ENCODE measurements around the gene NTN3.
A peak's percentile ranks its signal among the peaks of the same experiment; 100 is the strongest.

Gene NTN3

DNA sequence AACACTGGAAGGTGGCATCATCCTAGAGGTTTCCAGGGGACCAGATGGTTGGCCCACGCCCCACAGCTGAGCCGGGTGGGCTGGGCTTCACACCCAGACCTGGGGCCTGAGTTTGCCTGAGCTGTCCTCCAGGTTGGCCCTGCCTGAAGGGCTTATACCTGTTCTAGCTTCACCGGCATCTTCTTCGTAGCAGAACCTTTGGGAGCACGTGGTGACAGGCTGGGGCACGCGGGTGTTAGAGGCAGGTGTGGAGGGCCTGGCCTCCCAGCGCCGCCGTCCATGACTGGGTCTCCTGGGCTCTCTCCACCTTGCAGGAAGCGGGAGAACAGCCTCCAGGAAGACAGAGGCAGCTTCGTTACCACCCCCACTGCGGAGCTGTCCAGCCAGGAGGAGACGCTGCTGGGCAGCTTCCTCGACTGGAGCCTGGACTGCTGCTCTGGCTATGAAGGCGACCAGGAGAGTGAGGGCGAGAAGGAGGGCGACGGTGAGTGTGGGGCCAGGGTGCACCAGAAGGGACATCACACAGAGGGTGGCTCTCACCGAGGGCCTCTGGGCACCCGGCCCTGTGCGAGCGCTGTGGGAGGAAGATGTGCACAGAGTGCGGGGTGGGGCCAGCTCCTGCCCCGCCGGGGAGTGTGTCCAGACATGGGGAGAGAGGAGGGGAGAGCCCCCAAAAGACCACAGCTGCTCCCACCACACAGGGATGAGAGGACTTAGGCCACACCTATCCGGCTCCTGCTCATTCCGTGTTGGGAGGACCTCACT, 15.8 kb upstream of the NTN3 start:
- Mint-ChIP-seq H3K27ac (no peak overlapping the region), H3K9me3 (no peaks in the 10 kb centered on the region), H3K27me3 (no peaks in the 10 kb centered on the region), H3K4me3 (no peak overlapping the region), H3K36me3 (ENCODE audit: low read depth) (peaks cover 35% of the 10 kb centered on the region), H3K4me1 (ENCODE audit: low read depth) (peaks cover 12% of the 10 kb centered on the region)

DNA sequence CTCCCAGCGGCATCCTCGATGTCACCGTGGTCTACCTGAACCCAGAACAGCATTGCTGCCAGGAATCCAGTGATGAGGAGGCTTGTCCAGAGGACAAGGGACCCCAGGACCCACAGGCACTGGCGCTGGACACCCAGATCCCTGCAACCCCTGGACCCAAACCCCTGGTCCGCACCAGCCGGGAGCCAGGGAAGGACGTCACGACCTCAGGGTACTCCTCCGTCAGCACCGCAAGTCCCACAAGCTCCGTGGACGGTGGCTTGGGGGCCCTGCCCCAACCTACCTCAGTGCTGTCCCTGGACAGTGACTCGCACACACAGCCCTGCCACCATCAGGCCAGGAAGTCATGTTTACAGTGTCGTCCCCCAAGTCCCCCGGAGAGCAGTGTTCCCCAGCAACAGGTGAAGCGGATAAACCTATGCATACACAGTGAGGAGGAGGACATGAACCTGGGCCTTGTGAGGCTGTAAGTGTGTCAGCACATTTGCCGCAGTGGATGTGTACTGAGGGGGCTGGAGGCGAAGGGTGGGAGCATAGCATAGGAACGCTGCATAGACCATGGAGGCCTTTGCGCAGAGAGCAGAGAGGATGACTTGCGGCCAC, 14.4 kb upstream of the NTN3 start:
- Mint-ChIP-seq H3K27me3 (no peaks in the 10 kb centered on the region), H3K9me3 (no peaks in the 10 kb centered on the region), H3K27ac (no peak overlapping the region), H3K4me3 (no peak overlapping the region), H3K36me3 (ENCODE audit: low read depth) (peaks cover 35% of the 10 kb centered on the region), H3K4me1 (ENCODE audit: low read depth) (peaks cover 12% of the 10 kb centered on the region)

- Mint-ChIP-seq H3K27ac (no peak overlapping the region), H3K27me3 (no peaks in the 10 kb centered on the region)
Observed at GRCh38 chr16:2457267-2457666, 13.8 kb upstream of the NTN3 start.

DNA sequence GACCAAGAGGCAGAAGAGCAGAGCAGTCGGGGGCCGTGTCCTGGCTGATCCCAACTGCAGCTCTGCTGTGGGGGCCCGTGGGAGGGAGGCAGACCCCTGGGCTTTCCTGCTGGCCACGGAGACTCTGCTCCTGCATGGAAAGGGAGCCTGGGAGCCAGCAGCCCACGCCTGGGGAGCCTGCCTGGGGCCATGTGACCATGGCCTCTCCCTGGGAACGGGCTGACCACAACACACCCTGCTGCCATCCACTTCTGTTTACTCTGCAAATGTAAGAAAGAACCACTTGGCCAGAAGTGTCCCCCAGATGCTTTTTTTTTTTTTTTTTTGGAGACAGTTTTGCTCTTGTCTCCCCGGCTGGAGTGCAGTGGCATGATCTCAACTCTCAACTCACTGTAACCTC, 13.2 kb upstream of the NTN3 start:
- no peak overlapping the region for H3K27ac Mint-ChIP-seq
- no peaks in the 10 kb centered on the region for H3K27me3 Mint-ChIP-seq
- H3K4me1 Mint-ChIP-seq (ENCODE audit: low read depth) = peaks cover 12% of the 10 kb centered on the region
- no peak overlapping the region for H3K4me3 Mint-ChIP-seq
- peaks cover 22% of the 10 kb centered on the region for H3K36me3 Mint-ChIP-seq (ENCODE audit: low read depth)
- H3K9me3 Mint-ChIP-seq = no peaks in the 10 kb centered on the region

More at GRCh38 chr16:2457267-2457666, 13.8 kb upstream of the NTN3 start:
- Mint-ChIP-seq H3K4me1 (ENCODE audit: low read depth) (peaks cover 12% of the 10 kb centered on the region), H3K36me3 (ENCODE audit: low read depth) (peaks cover 29% of the 10 kb centered on the region), H3K9me3 (no peaks in the 10 kb centered on the region), H3K4me3 (no peak overlapping the region)

DNA sequence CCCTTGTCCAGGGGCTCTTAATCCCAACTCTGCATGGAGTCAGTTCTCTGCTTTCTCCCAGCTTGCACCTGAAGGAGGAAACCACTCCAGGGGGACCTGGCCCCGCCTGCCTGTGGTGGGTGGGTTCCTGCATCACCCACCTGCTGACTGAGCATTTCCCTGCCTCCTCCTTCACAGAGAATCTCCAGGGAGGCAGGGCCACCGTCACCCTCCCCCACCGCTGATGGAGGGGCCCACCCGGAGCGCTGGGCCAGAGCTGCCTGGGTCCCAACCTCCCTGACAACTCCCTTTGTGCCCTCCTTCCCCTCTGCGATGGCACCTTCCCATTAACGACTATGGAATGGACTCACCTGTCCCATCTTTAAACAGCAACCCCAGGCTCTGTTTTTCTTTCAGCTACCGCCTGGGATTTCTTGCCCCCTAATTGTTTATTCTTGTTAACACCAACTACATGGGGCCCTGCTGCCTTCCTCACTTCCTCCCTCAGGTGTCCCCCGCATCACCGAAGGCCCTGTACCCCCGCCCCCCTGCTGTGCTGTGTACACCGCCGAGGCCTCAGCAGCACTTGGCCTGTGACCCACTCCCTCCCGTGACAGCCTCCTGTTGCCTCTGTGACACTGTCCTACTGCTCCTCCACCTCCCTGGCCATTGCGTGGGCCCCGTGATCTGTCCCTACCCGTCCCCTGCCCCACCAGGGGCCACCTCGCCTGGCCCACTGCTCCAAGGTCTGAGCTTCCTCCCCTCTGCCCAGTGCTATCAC, 12.0 kb upstream of the NTN3 start:
- Mint-ChIP-seq H3K9me3 (no peaks in the 10 kb centered on the region), H3K4me3 (peak overlapping the region; percentile 87), H3K27me3 (no peaks in the 10 kb centered on the region), H3K36me3 (ENCODE audit: low read depth) (peaks cover 11% of the 10 kb centered on the region), H3K27ac (peak overlapping the region; percentile 87), H3K4me1 (ENCODE audit: low read depth) (peaks cover 12% of the 10 kb centered on the region)

GRCh38 chr16:2459647-2460390, 11.3 kb upstream of the NTN3 start, which contains the start of gene TEDC2:
Gene TEDC2 (plus strand): TSS chr16:2460109. CDS start chr16:2460145, 36 bp downstream.
- Mint-ChIP-seq H3K9me3 (no peaks in the 10 kb centered on the region), H3K36me3 (ENCODE audit: low read depth) (peaks cover 11% of the 10 kb centered on the region), H3K27me3 (no peaks in the 10 kb centered on the region), H3K4me3 (peak within 1 kb of the TSS; percentile 87), H3K27ac (peak within 1 kb of the TSS; percentile 87), H3K4me1 (ENCODE audit: low read depth) (peaks cover 12% of the 10 kb centered on the region)

- H3K27ac Mint-ChIP-seq = no peak overlapping the region
- no peaks in the 10 kb centered on the region for H3K9me3 Mint-ChIP-seq
- peaks cover 12% of the 10 kb centered on the region for H3K4me1 Mint-ChIP-seq (ENCODE audit: low read depth)
- no peaks in the 10 kb centered on the region for H3K27me3 Mint-ChIP-seq
- H3K4me3 Mint-ChIP-seq = peak overlapping the region; percentile 87
- peaks cover 8% of the 10 kb centered on the region for H3K36me3 Mint-ChIP-seq (ENCODE audit: low read depth)
Observed at GRCh38 chr16:2460391-2460713, 10.7 kb upstream of the NTN3 start.

DNA sequence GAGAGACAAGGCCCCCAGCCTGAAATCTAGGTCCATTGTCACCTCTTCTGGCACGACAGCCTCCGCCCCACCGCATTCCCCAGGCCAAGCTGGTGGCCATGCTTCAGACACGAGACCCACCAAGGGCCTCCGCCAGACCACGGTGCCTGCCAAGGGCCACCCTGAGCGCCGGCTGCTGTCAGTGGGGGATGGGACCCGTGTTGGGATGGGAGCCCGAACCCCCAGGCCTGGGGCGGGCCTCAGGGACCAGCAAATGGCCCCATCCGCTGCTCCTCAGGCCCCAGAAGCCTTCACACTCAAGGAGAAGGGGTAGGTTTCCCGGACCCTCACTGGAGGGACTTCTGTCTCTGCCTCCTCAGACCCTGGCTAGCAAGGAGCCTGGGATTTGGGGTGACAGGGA, 10.2 kb upstream of the NTN3 start:
- Mint-ChIP-seq H3K9me3 (no peaks in the 10 kb centered on the region), H3K27ac (no peak overlapping the region), H3K4me3 (peak overlapping the region; percentile 73), H3K4me1 (ENCODE audit: low read depth) (peaks cover 12% of the 10 kb centered on the region), H3K27me3 (no peaks in the 10 kb centered on the region), H3K36me3 (ENCODE audit: low read depth) (peaks cover 5% of the 10 kb centered on the region)

GRCh38 chr16:2462031-2462866, 8.8 kb upstream of the NTN3 start:
- Mint-ChIP-seq H3K9me3 (no peaks in the 10 kb centered on the region), H3K4me3 (no peak overlapping the region), H3K4me1 (ENCODE audit: low read depth) (peaks cover 14% of the 10 kb centered on the region), H3K27me3 (no peaks in the 10 kb centered on the region), H3K27ac (no peak overlapping the region), H3K36me3 (ENCODE audit: low read depth) (no peaks in the 10 kb centered on the region)

- no peaks in the 10 kb centered on the region for H3K36me3 Mint-ChIP-seq (ENCODE audit: low read depth)
- no peaks in the 10 kb centered on the region for H3K9me3 Mint-ChIP-seq
- no peak overlapping the region for H3K27ac Mint-ChIP-seq
- peaks cover 6% of the 10 kb centered on the region for H3K27me3 Mint-ChIP-seq
- peaks cover 16% of the 10 kb centered on the region for H3K4me1 Mint-ChIP-seq (ENCODE audit: low read depth)
- no peak overlapping the region for H3K4me3 Mint-ChIP-seq
Observed at GRCh38 chr16:2464333-2464732, 6.8 kb upstream of the NTN3 start.

- H3K27ac Mint-ChIP-seq = no peak overlapping the region
- peaks cover 18% of the 10 kb centered on the region for H3K27me3 Mint-ChIP-seq
- no peaks in the 10 kb centered on the region for H3K9me3 Mint-ChIP-seq
- peaks cover 17% of the 10 kb centered on the region for H3K4me1 Mint-ChIP-seq (ENCODE audit: low read depth)
- H3K36me3 Mint-ChIP-seq (ENCODE audit: low read depth) = no peaks in the 10 kb centered on the region
- no peak overlapping the region for H3K4me3 Mint-ChIP-seq
Observed at GRCh38 chr16:2465653-2466415, 5.3 kb upstream of the NTN3 start.

GRCh38 chr16:2466667-2467527, 4.2 kb upstream of the NTN3 start:
- Mint-ChIP-seq H3K36me3 (ENCODE audit: low read depth) (no peaks in the 10 kb centered on the region), H3K4me1 (ENCODE audit: low read depth) (peaks cover 17% of the 10 kb centered on the region), H3K9me3 (no peaks in the 10 kb centered on the region), H3K4me3 (no peak overlapping the region), H3K27me3 (peaks cover 18% of the 10 kb centered on the region), H3K27ac (no peak overlapping the region)
